Hepatocyte (in vitro differentiated cells): ENCODE results near the gene S1PR3. TPM values are rescaled to one million over a fixed set of nuclear protein-coding genes. Genes with fewer than 3 reads are reported as not detected.

Experiments
- DNase-seq: peaks from one replicate; pipeline ENCODE4 v3.0.0-alpha.2; 2016; ENCODE audit warnings: low spot score
- H2AFZ ChIP-seq: fragments of 200-600 bp; sonication (generic); 2 replicates; pipeline ENCODE4 v1.6.0; 2016; ENCODE audit warnings: antibody characterized with exemption, mild to moderate bottlenecking
- H3K27ac ChIP-seq: fragments of 200-600 bp; sonication (generic); 2 replicates; pipeline ENCODE4 v1.5.1; 2016; ENCODE audit warnings: mild to moderate bottlenecking
- H3K27me3 ChIP-seq: fragments of 200-600 bp; sonication (generic); 2 replicates; pipeline ENCODE4 v1.6.1; 2016
- H3K36me3 ChIP-seq: fragments of 200-600 bp; sonication (generic); replicated peaks from 2 replicates; pipeline ENCODE4 v1.5.1; 2016; ENCODE audit warnings: low read depth; ENCODE audit not compliant: insufficient read depth
- H3K4me1 ChIP-seq: fragments of 200-600 bp; sonication (generic); 2 replicates; pipeline ENCODE4 v1.5.1; 2016; ENCODE audit warnings: mild to moderate bottlenecking, moderate library complexity; ENCODE audit not compliant: insufficient read depth
- H3K4me2 ChIP-seq: fragments of 200-600 bp; sonication (generic); 2 replicates; pipeline ENCODE4 v1.6.0; 2016
- H3K4me3 ChIP-seq: fragments of 200-600 bp; sonication (generic); 2 replicates; pipeline ENCODE4 v1.5.1; 2016; ENCODE audit warnings: mild to moderate bottlenecking
- H3K79me2 ChIP-seq: fragments of 200-600 bp; sonication (generic); 2 replicates; pipeline ENCODE4 v1.6.0; 2017; ENCODE audit warnings: mild to moderate bottlenecking
- H3K9me2 ChIP-seq: fragments of 200-600 bp; sonication (generic); replicated peaks from 2 replicates; pipeline ENCODE4 v1.6.0; 2017; ENCODE audit warnings: mild to moderate bottlenecking; ENCODE audit not compliant: insufficient read depth
- H3K9me3 ChIP-seq: fragments of 200-600 bp; sonication (generic); 2 replicates; pipeline ENCODE4 v1.5.1; 2016; ENCODE audit warnings: low read depth, mild to moderate bottlenecking
- H4K20me1 ChIP-seq: fragments of 200-600 bp; sonication (generic); 2 replicates; pipeline ENCODE4 v1.6.0; 2016; ENCODE audit warnings: mild to moderate bottlenecking; ENCODE audit not compliant: insufficient read depth, poor library complexity, severe bottlenecking
- EZH2 ChIP-seq: fragments of 200-600 bp; sonication (generic); IDR thresholded peaks from 2 replicates; pipeline ENCODE4 v1.6.1; 2016; ENCODE audit warnings: antibody characterized with exemption, mild to moderate bottlenecking, borderline replicate concordance
- EZH2phosphoT487 ChIP-seq: fragments of 200-600 bp; sonication (generic); IDR thresholded peaks from one replicate; pipeline ENCODE4 v1.6.1; 2018; ENCODE audit warnings: antibody characterized with exemption, mild to moderate bottlenecking, low read depth, moderate library complexity; ENCODE audit not compliant: unreplicated experiment, severe bottlenecking
- whole genome bisulfite sequencing: methylation state at CpG from one replicate; pipeline ENCODE4 v1.1.6; 2016; ENCODE audit warnings: low lambda C conversion rate; ENCODE audit errors: missing lambda C conversion rate; 5-methylcytosine and 5-hydroxymethylcytosine counted together
- polyA plus RNA-seq: library from polyadenylated mRNA; unstranded; fragments of >200 nt; fragmentation: Nextera tagmentation; extraction: Ambion mirVana; gene quantifications from 2 replicates; pipeline ENCODE4 v1.2.1, GENCODE V29; 2016
- total RNA-seq: library from RNA; depleted of rRNA; stranded (reverse); fragments of >200 nt; gene quantifications from 2 replicates; pipeline ENCODE4 v1.2.3, GENCODE V29; 2014
- TF ChIP-seq, protein P1 (sequence below): fragments of 200-600 bp; sonication (generic); IDR thresholded peaks from 2 replicates; pipeline ENCODE4 v1.5.1; 2016; ENCODE audit warnings: antibody characterized with exemption, mild to moderate bottlenecking; ENCODE audit not compliant: poor library complexity

S1PR3 gene
- total and polyA plus RNA-seq, 2 experiments from 2014 or later, result 21.4 to 46.1 TPM

DNA sequence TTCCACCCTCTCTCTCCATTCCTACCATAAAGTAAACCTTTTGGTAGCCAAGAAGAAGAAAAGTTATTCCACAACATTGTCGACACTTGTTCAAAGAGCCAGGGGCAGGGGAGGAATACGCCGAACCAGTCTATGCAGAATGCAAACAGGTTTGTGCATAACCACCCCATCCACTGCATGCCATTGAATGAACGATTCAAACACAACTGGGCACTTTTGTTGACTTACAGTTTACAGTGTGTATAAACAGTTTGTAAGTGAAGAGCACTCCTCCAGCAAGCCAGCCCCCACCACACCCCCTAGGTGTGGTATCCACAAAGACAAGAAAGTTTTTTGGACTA, 6.8 kb upstream of the S1PR3 start:
- H3K4me2 ChIP-seq, result no peak overlapping the region
- H3K79me2 ChIP-seq, result no peaks in the 10 kb centered on the region
- H3K4me3 ChIP-seq, result no peak overlapping the region
- no peak for DNase-seq
- no peaks in the 10 kb centered on the region for H3K36me3 ChIP-seq
- TF ChIP-seq EZH2 (no peak), EZH2phosphoT487 (no peak)
- TF ChIP-seq, protein P1, sequence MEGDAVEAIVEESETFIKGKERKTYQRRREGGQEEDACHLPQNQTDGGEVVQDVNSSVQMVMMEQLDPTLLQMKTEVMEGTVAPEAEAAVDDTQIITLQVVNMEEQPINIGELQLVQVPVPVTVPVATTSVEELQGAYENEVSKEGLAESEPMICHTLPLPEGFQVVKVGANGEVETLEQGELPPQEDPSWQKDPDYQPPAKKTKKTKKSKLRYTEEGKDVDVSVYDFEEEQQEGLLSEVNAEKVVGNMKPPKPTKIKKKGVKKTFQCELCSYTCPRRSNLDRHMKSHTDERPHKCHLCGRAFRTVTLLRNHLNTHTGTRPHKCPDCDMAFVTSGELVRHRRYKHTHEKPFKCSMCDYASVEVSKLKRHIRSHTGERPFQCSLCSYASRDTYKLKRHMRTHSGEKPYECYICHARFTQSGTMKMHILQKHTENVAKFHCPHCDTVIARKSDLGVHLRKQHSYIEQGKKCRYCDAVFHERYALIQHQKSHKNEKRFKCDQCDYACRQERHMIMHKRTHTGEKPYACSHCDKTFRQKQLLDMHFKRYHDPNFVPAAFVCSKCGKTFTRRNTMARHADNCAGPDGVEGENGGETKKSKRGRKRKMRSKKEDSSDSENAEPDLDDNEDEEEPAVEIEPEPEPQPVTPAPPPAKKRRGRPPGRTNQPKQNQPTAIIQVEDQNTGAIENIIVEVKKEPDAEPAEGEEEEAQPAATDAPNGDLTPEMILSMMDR, result no peak
- no peaks in the 10 kb centered on the region for H3K9me3 ChIP-seq
- H3K4me1 ChIP-seq, result peaks cover 6% of the 10 kb centered on the region
- no peak overlapping the region for H2AFZ ChIP-seq
- H3K27ac ChIP-seq, result no peak overlapping the region
- H4K20me1 ChIP-seq, result no peaks in the 10 kb centered on the region
- H3K9me2 ChIP-seq, result no peaks in the 10 kb centered on the region
- H3K27me3 ChIP-seq, result no peaks in the 10 kb centered on the region
- WGBS, result 91% methylated on average over 4 of the region's 4 CpGs

DNA sequence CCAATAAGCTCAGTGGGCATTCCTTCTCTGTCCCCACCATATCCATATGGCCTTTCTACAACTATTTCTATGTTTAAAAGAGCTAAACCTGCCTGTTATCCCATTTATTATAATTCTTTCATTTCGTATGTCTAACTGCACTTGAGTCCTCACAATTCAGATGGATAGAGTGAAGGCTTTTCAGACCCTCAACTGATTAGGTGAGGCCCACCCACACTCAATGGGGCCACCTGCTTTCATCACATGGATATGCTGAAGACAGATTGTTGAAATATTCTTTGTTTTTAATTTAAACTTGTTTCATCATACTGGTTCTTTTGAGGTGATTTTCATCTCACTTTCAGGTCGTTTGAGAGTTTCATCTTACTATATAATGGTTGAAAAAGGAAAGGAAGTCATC, 5.7 kb upstream of the S1PR3 start:
- Histone ChIP-seq H4K20me1 (no peaks in the 10 kb centered on the region), H3K4me1 (peaks cover 16% of the 10 kb centered on the region), H3K27me3 (no peaks in the 10 kb centered on the region), H3K27ac (no peak overlapping the region), H3K4me3 (no peak overlapping the region), H3K36me3 (no peaks in the 10 kb centered on the region), H3K9me3 (no peaks in the 10 kb centered on the region), H2AFZ (no peak overlapping the region), H3K9me2 (no peaks in the 10 kb centered on the region), H3K79me2 (no peaks in the 10 kb centered on the region), H3K4me2 (no peak overlapping the region)
- DNase-seq, result no peak
- TF ChIP-seq, protein P1, result no peak
- TF ChIP-seq EZH2 (no peak), EZH2phosphoT487 (no peak)
- WGBS, result 84% methylated on average over 2 of the region's 2 CpGs

DNA sequence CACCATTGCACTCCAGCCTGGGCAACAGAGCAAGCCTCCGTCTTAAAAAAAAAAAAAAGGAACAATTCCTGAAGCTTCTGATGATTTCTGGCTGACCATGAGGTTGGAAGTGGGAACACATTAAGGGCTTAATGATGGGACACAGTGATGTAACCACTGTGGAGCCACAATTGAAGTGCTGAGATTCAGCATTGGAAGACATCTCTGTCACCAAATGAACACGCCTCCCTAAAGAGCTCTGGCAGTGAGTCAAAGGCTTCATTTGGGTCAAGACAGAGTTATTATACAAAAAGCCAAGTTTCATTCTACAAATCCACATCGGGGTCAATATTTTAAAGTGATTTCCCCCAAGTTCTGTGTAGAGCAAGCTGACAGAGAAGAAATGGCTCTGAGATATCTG, 4.5 kb upstream of the S1PR3 start:
- H3K79me2 ChIP-seq, result peaks cover 3% of the 10 kb centered on the region
- H2AFZ ChIP-seq, result no peak overlapping the region
- no peaks in the 10 kb centered on the region for H3K36me3 ChIP-seq
- whole genome bisulfite sequencing, result 87% methylated on average over 3 of the region's 3 CpGs
- H3K4me2 ChIP-seq, result no peak overlapping the region
- no peak overlapping the region for H3K27ac ChIP-seq
- no peak for TF ChIP-seq EZH2
- peaks cover 17% of the 10 kb centered on the region for H3K4me1 ChIP-seq
- H3K27me3 ChIP-seq, result no peaks in the 10 kb centered on the region
- H3K4me3 ChIP-seq, result no peak overlapping the region
- no peaks in the 10 kb centered on the region for H3K9me2 ChIP-seq
- H4K20me1 ChIP-seq, result no peaks in the 10 kb centered on the region
- no peaks in the 10 kb centered on the region for H3K9me3 ChIP-seq
- DNase-seq, result no peak

DNA sequence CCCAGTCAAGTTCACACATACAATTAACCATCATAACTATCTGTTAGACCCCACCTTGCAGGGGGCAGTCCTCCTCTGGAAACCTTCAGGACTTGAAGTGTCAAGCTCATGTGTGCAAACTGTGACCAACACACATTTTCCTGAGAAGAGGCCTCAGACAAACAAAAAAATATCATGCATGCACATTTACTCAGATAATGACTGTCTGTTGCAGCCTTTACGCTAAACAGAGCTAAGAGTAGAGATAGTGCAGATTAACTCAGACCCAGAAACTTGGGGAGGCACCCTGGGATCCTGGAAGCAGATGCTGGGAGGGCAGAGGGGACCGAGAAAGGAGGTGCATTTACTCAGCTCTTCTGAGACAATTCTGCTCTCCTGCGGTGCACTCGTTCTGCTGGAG, 3.6 kb upstream of the S1PR3 start:
- Histone ChIP-seq H3K4me3 (no peak overlapping the region), H2AFZ (no peak overlapping the region), H3K4me2 (no peak overlapping the region), H3K79me2 (peaks cover 12% of the 10 kb centered on the region), H3K9me3 (no peaks in the 10 kb centered on the region), H3K27ac (no peak overlapping the region), H3K9me2 (no peaks in the 10 kb centered on the region), H3K36me3 (no peaks in the 10 kb centered on the region), H4K20me1 (no peaks in the 10 kb centered on the region), H3K4me1 (peaks cover 17% of the 10 kb centered on the region), H3K27me3 (no peaks in the 10 kb centered on the region)
- no peak for DNase-seq
- 69% methylated on average over 4 of the region's 4 CpGs for WGBS
- TF ChIP-seq EZH2 (no peak), EZH2phosphoT487 (no peak)
- TF ChIP-seq, protein P1, result no peak
